GDM1 (cell line): Measurements from ENCODE around the gene GULP1.
"Not testable (repeated sequence)": the region's sequence is repeated elsewhere in the genome, so short reads cannot be mapped to it uniquely, and the experiment has no call there.

Experiments
- DNase-seq: peaks from one replicate; lab custom pipeline; 2025; lab: John Stamatoyannopoulos, UW

The GULP1 gene, protein sequence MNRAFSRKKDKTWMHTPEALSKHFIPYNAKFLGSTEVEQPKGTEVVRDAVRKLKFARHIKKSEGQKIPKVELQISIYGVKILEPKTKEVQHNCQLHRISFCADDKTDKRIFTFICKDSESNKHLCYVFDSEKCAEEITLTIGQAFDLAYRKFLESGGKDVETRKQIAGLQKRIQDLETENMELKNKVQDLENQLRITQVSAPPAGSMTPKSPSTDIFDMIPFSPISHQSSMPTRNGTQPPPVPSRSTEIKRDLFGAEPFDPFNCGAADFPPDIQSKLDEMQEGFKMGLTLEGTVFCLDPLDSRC

DNA sequence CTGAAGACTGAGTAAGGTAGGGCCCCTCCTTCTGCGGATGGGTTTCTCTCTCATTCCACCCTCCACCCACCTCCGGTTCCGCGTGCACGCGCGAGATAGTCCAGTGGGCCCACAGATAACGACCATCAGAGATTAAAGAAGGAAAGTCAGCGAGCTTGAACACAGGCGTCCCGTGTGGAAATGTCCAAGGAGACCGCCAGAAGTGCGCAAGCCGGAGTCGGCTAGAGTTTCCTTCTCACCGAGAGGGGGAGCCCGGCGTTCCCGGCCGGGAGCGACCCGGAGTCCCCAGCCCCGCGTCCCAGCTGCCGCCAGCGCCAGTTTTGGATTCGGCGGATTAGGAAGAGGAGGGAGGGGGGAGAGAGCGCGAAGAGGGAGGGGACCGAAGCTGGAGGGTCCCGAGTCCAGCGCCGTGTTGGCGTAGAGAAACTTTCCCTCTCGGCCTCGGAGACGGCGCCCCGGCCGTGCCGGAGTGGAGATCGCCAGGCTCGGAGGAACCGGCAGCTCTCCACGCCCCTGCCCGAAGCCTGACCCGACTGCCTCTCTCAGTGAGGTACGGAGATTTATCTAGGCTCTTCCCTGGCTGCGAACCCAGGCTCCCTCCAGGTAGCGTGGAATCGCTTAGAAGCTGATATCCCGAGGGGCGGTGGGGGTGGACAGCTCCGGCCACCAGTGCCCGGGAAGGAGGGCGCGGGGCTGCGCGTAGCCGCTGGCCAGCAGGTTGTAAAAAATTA is at the start of gene GULP1:
TSS of gene GULP1 (plus strand) at position 258 of the 731 bp plus-strand sequence. CDS start 185,829 bp downstream, outside the sequence.
- no peak for DNase-seq

DNA sequence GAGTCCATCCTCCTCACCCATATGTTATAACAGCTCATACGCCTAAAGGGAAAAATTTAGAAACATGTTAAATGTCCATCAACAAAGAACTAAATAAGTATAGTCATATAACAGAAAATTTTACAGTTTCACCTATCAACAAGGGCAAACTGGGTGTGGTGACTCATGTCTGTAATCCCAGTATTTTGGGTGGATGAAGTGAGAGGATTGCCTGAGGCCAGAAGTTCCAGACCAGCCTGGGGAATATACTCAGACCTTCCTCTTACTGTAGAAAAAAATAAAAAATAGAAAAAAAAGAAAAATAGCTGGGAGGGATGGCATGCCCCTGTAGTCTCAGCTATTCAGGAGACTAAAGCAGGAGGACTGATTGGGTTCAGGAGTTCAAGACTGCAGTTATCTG is 48.3 kb upstream of the GULP1 start:
- no peak for DNase-seq

DNA sequence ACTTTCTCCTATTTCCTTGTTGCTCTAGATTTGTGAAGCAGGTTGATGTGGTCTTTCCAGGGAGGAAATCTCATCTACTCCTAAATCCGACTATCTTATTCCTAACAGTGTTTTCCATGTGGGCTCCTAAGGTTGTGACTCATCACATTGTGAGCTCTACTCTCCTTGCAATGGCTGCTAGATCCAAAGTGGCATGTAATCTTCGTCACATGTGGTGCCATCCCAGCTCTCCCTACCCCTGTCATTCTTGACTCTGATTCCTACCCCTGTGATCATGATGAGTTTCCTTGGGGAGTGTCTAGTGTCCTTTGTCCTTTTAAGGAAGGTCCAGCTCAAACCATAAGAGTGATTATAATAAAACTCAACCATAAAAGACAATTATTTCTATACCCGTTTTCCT is 47.3 kb upstream of the GULP1 start:
- DNase-seq = no peak

DNA sequence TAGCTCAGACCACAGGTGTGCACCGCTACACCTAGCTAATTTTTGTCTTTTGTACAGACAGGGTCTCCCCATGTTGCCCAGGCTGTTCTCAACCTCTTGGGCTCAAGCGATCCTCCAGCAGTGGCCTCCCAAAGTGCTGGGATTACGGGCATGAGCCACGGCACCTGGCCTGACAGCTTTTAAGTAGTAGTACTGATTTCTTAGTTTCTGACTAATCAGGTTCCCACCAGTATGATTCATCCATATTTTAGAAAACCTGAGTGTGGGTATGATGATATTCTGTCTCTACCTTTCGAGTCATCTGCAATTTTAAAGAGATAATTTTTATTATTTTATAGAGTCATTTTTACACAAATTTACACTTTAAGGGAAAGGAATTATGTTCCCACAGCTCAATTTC is 46.4 kb upstream of the GULP1 start:
- DNase-seq = no peak

DNA sequence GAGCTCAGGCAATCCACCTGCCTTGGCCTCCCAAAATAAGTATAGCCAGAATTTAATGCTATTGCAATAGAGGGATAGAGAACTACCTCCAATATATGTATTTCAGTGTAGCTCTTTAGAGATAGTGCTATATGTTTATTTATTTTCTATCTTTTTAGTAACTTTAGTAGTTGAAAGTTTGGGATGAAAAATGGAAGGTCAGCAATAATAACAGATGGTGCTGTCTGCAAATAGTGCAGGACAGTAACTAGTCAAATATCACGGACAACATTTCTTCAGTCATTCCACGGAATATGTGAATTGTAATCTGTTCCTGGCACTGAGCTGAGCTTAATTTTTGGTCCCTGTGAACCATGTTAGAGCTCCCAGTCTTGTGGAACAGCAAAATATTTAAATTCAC is 43.2 kb upstream of the GULP1 start:
- DNase-seq = no peak

DNA sequence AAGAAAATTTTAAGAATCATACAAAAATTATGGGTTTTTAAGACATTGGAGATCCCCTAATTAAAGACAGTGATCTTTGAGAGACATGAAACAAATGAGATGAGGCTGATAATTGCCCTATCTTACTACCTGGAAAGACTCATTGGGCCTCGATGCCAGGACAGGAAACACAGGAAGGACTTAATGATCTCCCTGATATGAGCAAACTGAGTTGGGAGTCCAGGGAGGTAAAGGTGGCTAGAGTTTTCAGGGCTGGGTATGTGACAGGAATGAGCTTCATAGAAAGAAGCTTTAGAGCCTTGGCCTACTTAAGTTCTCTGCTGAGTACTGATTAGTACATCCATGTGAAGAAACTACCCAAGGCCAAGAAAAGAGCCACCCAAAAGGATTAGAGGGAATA is 40.6 kb upstream of the GULP1 start:
- no peak for DNase-seq

DNA sequence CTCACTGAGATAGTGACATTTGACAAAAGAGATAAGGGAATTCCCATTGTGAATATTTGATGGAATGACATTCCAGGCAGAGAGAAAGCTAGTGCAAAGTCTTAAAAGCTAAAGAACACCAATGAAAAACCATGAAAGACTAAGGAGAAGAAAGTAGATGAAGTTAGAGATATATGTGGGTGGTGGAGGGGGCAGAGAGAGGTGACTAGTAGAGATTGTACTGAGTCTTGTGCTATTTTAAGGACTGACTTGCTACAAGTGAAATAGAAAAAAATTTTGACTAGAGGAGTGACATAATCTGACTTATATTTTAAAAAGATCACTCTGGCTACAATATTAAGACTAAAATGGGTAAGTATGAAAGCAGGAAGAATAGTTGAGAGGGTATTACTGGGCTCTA is 35.3 kb upstream of the GULP1 start:
- no peak for DNase-seq

DNA sequence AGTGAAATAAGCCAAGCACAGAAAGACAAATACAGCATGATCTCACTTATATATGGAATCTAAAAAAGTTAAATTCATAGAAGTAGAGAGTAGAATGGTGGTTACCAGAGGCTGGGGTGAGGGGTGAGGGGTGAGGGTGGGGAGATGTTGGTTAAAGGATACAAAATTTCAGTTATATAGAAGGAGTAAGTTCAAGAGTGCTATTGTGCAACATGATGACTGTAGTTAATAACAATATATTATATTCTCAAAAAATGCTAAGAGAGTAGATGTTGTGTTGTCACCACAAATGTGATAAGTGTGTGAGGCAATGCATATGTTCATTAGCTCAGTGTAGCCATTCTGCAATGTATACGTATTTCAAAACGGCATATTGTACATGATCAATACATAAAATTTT is 26.4 kb upstream of the GULP1 start:
- no peak for DNase-seq

DNA sequence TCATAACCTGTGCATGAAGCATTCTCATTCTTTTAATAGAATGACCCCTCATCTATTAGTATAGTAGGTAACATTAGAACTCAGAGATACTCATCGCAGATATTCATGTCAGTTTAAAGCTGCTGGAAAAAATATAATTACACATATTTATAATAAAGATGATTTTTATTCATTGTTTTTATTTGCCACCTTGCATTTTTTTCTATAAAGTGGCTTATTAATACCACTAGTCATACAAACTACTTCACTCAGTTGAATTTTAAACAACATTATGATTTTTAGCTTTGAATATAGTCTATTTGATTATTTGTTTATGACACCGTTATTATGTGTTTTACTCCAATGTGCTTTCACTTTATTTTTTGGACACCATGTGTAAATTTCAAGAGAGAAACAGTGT is 23.9 kb upstream of the GULP1 start:
- no peak for DNase-seq

DNA sequence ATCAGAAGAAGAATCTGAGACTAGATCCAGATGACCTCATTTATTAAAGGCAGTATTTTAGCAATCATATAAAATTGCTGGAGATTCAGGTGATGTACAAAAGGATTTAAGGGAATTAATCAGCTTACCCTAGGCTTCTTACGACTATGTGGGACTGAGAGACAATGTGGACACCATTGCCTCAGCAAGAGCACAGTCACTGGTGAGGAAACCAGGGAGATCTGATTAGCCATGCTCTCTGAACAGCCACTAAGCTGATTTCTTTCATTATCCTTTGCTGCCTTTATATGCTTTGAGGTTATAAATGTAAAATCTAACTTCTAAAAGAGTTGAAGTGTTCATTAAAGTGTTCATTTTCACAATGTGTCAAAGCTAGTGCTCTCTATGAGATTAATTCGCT is 22.7 kb upstream of the GULP1 start:
- no peak for DNase-seq

DNA sequence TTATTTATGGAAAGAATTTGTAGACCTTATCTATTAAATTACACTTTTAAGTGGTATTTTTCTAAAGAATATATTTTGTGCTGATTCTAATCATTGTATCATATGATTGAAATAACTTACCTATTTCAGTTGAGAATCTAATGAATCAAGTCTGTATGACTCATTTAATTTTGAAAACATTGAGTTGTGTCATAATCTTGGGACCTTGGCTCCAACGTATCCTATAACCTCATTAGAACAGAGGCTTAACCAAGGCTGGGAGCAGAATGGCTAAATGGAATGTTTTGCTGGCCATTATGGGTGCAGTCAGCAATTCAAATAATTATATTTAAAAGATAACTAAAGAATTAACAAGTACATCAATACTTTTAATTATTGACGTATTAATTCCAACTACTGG is 19.6 kb upstream of the GULP1 start:
- DNase-seq = no peak

DNA sequence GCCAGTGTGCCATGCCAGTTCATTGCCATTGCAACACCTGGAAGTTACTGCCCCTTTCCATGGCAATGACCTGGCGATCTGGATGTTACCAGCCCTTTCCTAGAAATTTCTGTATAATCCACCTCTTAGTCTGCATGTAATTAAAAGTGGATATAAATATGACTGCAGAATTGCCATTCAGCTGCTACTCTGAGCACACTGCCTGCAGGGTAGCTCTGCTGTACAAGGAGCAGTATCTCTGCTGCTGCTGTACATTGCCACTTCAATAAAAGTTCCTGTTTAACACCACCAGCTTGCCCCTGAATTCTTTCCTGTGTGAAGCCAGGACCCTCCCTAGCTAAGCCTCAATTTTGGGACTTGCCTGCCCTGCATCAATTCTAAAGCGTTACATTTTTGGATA is 17.4 kb upstream of the GULP1 start:
- DNase-seq = no peak

DNA sequence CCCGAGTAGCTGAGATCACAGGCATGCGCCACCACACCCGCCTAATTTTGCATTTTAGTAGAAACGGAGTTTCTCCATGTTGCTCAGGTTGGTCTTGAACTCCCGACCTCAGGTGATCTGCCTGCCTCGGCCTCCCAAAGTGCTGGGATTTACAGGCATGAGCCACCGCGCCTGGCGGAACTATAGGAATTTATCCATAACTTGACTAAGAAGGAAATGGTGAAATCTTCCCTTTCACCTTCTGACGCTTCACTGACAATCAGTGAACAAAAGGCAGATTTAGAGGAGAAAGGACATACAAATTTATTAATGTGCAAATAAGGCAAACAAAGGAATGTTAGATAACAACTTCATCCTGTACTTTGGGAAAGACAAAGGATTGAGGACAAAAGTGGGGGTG is 15.4 kb upstream of the GULP1 start:
- no peak for DNase-seq

DNA sequence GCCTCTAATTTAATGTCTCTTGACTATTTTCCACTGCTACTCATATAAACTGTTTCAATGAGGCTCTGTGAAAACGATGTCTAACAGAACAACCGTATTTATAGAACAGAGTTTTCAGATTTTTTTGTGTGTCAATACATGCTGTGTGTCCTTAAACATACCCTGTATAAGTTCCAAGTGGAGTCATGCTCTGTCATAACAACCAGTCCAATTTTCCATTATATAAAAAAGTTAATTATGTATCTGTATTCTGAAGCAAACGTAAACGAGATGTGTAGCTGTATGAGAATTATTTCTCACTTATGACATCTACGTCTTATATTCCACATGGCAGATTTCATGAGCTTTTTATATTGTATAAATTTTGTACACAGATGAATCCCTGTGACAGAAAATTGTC is 13.9 kb upstream of the GULP1 start:
- no peak for DNase-seq

DNA sequence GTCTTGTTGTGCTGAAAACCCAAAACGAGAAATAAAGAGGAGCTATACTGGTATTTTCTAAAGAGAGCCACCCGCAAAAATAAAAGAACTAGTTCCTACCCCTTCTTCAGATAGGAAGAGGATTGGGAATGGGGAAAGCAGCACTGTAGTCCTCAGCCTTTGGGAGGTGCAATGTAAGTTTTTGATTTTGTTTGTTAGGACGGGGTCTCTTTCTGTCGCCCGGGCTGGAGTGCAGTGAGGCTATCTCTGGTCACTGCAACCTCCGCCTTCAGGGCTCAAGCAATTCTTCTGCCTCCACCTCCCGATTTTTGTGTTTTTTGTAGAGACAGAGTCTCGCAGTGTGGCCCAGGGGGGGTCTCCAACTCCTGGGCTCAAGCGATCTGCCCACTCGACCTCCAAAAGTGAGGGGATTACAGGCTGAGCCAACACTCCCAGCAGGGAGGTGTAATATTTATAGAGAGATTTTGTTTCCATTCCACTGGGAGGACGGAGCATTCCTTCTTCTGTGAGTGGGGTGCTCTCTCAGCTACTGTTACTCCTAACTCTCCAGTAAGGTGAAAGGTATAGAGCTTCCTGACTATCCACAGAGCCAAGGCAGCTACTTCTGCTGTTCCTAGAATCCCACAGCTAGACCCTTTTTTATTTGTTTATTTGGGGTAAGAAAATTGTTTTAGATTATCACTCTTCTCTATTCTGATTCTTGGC is 13.1 kb upstream of the GULP1 start:
- DNase-seq = no peak

DNA sequence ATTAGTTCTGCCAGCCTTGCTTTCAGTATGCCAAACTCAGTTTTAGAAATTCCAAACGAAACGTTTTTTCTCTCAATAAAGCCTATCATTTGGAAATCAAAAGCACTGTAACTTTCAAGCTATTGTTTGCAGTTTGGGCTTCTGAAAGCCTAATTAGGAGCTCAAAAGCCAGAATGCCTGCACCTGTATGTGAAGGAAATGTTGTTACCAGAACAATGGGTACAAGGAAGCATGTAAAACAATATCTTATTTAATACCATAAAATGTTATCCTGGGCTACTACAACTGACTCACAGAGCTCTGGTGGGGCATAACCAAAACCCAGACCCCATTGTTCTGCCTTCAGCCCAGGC is 12.6 kb upstream of the GULP1 start:
- DNase-seq = no peak

DNA sequence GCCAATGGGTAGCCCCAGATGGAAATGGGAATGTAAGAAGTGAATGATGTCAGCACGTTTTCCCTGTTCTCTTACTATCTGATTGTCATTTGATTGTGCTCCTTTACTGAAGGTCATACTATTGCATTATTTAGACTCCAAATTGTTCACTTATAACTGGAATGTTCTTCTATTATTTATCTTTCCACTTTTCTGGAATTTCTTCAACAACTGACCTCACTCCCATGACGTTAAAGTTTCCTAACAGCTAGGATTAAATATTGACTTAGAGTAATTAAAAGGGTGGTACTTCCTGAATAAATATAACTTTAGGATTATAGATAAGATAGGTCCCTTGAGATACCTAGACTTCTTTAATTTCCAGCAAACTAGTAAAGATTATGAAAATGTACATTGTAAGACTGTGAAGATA is 10.9 kb upstream of the GULP1 start:
- DNase-seq = no peak

DNA sequence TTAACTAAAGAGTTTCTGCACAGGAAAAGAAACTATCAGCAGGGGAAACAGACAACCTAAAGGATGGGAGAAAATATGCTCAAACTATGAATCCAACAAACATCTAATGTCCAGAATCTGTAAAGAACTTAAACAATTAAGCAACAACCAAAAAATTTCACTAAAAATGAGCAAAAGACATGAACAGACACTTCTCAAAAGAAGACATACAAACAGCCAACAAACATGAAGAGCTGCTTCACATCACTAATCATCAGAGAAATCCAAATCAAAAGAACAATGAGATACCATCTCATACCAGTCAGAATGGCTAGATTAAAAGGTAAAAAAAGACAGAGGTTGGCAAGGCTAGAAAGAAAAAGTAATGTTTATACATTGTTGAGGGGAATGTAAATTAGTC is 8.8 kb upstream of the GULP1 start:
- DNase-seq = no peak

DNA sequence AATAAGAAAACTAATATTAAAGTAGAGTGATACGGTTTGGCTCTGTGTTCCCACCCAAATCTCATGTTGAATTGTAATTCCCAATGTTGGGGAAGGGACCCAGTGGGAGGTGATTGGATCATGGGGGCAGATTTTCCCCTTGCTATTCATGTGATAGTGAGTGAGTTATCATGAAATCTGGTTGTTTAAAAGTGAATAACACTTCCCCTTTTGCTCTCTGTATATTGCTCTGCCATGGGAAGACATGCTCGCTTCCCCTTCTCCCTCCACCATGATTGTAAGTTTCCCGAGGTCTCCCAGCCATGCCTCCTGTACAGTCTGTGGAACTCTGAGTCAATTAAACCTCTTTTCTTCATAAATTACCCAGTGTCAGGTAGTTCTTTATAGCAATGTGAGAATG is 7.4 kb upstream of the GULP1 start:
- DNase-seq = not testable (repeated sequence)

DNA sequence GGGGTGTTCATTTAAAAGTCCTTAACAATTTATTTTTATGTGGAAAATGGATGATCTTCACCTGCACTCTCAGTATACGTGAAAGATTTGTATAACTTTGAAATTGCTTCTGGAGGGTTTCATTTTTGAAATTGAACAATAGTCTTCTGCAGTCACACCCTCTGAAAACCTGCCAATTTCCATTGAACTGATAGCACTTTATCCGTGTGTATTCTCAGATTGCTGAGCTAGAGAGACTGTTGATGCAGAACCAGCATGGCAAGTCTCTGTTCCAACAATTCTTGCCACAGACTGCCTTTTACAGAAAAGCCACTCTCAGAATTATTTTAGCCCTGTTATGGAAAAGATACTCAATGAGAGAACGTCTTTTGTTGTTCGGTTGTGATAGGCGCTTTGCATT is 6.6 kb upstream of the GULP1 start:
- DNase-seq = no peak

DNA sequence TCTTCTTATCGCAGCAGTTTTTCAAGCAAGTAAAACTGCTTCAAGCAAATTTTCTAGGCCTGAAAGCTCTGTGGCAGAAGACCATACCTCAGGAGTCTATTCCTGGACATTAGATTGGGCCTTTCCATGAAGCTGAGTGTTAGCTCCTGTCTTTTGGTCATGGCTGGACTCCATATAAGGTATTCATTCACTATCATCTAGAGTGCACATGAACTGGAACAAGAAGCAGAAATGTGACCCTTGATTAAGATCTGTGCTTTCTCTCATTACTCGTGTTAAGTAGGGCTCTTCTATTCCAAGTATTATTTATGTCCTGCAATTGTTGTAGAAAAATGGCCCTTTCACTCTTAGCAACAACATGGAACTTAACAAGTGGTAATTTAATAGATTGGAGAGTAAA is 5.9 kb upstream of the GULP1 start:
- DNase-seq = no peak

DNA sequence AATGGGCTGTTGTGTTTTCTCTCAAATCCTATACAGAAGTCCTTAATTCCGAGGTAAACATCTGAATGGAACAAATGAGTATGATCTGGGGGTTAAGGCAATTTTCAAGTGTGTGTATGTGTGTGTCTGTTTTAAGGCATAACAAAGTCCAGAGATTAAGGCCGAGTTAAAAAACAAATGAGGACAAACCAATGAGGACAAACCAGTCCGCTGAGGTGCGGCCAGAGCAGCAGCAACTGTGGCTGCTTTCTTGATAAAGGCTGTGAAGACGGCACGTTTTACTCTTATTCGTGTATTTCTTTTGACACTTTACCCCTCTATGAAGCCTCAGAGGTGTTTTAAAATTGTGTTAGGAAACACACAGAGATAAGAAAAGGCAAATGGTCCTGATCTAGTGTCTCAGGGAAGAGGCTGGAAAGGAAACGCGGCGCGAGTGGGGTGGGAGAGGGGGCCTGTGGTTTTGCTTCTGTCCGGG is 495 bp upstream of the GULP1 start:
- DNase-seq = no peak
